ENCODE measurements around the gene KCNK1. TPM values are rescaled to one million over a fixed set of nuclear protein-coding genes. Genes with fewer than 3 reads are reported as not detected.

The KCNK1 gene
- total RNA-seq, 1 experiment from 2014 or later = 0.13 TPM

GRCh38 chr1:233625087-233625486 is 11.2 kb downstream of the KCNK1 start:
- in situ Hi-C loops (cut with HindIII; ENCODE audit: low pct_unique_long_range_greater_than_20kb, low sequenced_read_pairs) = no loop called here
- no TSS peak for BruUV-seq (replicated peaks)
- Histone ChIP-seq H3K36me3 (ENCODE audit: control insufficient read depth, insufficient read depth, low read length) (no peaks in the 10 kb centered on the region), H3K27ac (ENCODE audit: low read length) (no peak overlapping the region), H3K9me3 (ENCODE audit: control insufficient read depth, insufficient read depth, low read depth, low read length) (no peaks in the 10 kb centered on the region), H3K4me3 (ENCODE audit: low read depth in 2 of 2, low read length in 2 of 2) (no peak overlapping the region), H3K4me1 (ENCODE audit: control insufficient read depth, insufficient read depth, low read length) (no peaks in the 10 kb centered on the region), H3K27me3 (ENCODE audit: control insufficient read depth, insufficient read depth, low read length) (peaks cover 25% of the 10 kb centered on the region)
- ChIA-PET POLR2A (no interaction called here), CTCF (no interaction called here)
- intact Hi-C loops (cut with micrococcal nuclease; ENCODE audit: unreplicated experiment) = no loop called here
- no peak for DNase-seq (ENCODE audit: low read depth, low spot score)
- no peak for ATAC-seq
- TF ChIP-seq REST (IDR thresholded peaks at IDR 0.05; ENCODE audit: insufficient read depth in 1 of 2, low read depth in 2 of 2, low read length in 1 of 2) (no peak), TCF7L2 (IDR thresholded peaks at IDR 0.05; ENCODE audit: low read depth, low read length) (no peak), POLR2AphosphoS5 (IDR thresholded peaks at IDR 0.05; ENCODE audit: low read depth, low read length) (no peak), CTCF (IDR thresholded peaks at IDR 0.05) (no peak), SIN3A (IDR thresholded peaks at IDR 0.05; ENCODE audit: borderline replicate concordance, insufficient read depth, low read depth, low read length) (no peak)

- no TSS peak for BruUV-seq (replicated peaks)
- H3K4me3 ChIP-seq (ENCODE audit: low read depth in 2 of 2, low read length in 2 of 2) = no peak overlapping the region
- no peaks in the 10 kb centered on the region for H3K9me3 ChIP-seq (ENCODE audit: control insufficient read depth, insufficient read depth, low read depth, low read length)
- H3K4me1 ChIP-seq (ENCODE audit: control insufficient read depth, insufficient read depth, low read length) = no peaks in the 10 kb centered on the region
- POLR2A ChIA-PET = no interaction called here
- CTCF ChIA-PET = no interaction called here
- H3K27me3 ChIP-seq (ENCODE audit: control insufficient read depth, insufficient read depth, low read length) = peaks cover 25% of the 10 kb centered on the region
- no peak overlapping the region for H3K27ac ChIP-seq (ENCODE audit: low read length)
- DNase-seq (ENCODE audit: low read depth, low spot score) = no peak
- ATAC-seq = no peak
- TF ChIP-seq POLR2AphosphoS5 (IDR thresholded peaks at IDR 0.05; ENCODE audit: low read depth, low read length) (no peak), SIN3A (IDR thresholded peaks at IDR 0.05; ENCODE audit: borderline replicate concordance, insufficient read depth, low read depth, low read length) (no peak), CTCF (IDR thresholded peaks at IDR 0.05) (no peak), TCF7L2 (IDR thresholded peaks at IDR 0.05; ENCODE audit: low read depth, low read length) (no peak), REST (IDR thresholded peaks at IDR 0.05; ENCODE audit: insufficient read depth in 1 of 2, low read depth in 2 of 2, low read length in 1 of 2) (no peak)
- intact Hi-C loops (cut with micrococcal nuclease; ENCODE audit: unreplicated experiment) = no loop called here
- no peaks in the 10 kb centered on the region for H3K36me3 ChIP-seq (ENCODE audit: control insufficient read depth, insufficient read depth, low read length)
- in situ Hi-C loops (cut with HindIII; ENCODE audit: low pct_unique_long_range_greater_than_20kb, low sequenced_read_pairs) = no loop called here
Measured at GRCh38 chr1:233625510-233625981, 11.6 kb downstream of the KCNK1 start.

Data from Panc1 (cell line).